Activated CD4-positive, alpha-beta T cell treated with anti-CD3 and anti-CD28 coated beads for 48 hours (primary cell): ENCODE measurements around the gene NTN1.

Experiments used
- DNase-seq: peaks from one replicate; pipeline ENCODE4 v3.0.0-alpha.2; 2020

Gene NTN1

GRCh38 chr17:9220398-9221146 is 199.3 kb downstream of the NTN1 start:
- DNase-seq, result no peak

GRCh38 chr17:9221147-9221921 is 200.0 kb downstream of the NTN1 start:
- DNase-seq, result no peak

- no peak for DNase-seq
Observed at GRCh38 chr17:9221922-9222180, 200.5 kb downstream of the NTN1 start.

- DNase-seq, result no peak
Observed at GRCh38 chr17:9223531-9223930, 202.2 kb downstream of the NTN1 start.

- DNase-seq, result no peak
Observed at GRCh38 chr17:9224485-9224884, 203.2 kb downstream of the NTN1 start.

- DNase-seq, result no peak
Observed at GRCh38 chr17:9225305-9226101, 204.2 kb downstream of the NTN1 start.

GRCh38 chr17:9226130-9226793 is 205.0 kb downstream of the NTN1 start:
- DNase-seq, result no peak

GRCh38 chr17:9226794-9227135 is 205.5 kb downstream of the NTN1 start:
- peak; percentile 46 for DNase-seq

- DNase-seq, result no peak
Observed at GRCh38 chr17:9227819-9228407, 206.6 kb downstream of the NTN1 start.

- DNase-seq, result no peak
Observed at GRCh38 chr17:9228408-9229159, 207.3 kb downstream of the NTN1 start.

- no peak for DNase-seq
Observed at GRCh38 chr17:9229160-9229825, 208.0 kb downstream of the NTN1 start.

- DNase-seq, result no peak
Observed at GRCh38 chr17:9229826-9230201, 208.5 kb downstream of the NTN1 start.

GRCh38 chr17:9230346-9230745 is 209.0 kb downstream of the NTN1 start:
- no peak for DNase-seq

GRCh38 chr17:9230861-9231260 is 209.6 kb downstream of the NTN1 start:
- no peak for DNase-seq

GRCh38 chr17:9231449-9232154 is 210.3 kb downstream of the NTN1 start:
- DNase-seq, result no peak

- DNase-seq, result no peak
Observed at GRCh38 chr17:9232155-9232475, 210.8 kb downstream of the NTN1 start.

GRCh38 chr17:9232591-9233270 is 211.4 kb downstream of the NTN1 start:
- no peak for DNase-seq

GRCh38 chr17:9233271-9233599 is 211.9 kb downstream of the NTN1 start:
- no peak for DNase-seq

GRCh38 chr17:9233761-9234160 is 212.5 kb downstream of the NTN1 start:
- no peak for DNase-seq

GRCh38 chr17:9234389-9234945 is 213.2 kb downstream of the NTN1 start:
- DNase-seq, result no peak
